NCI-H1417 treated with DMSO at 0.1 percent for 48 hours (cell line): ENCODE results near the gene PFN1.

Experiments
- DNase-seq: peaks from one replicate; lab custom pipeline; 2025; lab: John Stamatoyannopoulos, UW

The PFN1 gene

DNA sequence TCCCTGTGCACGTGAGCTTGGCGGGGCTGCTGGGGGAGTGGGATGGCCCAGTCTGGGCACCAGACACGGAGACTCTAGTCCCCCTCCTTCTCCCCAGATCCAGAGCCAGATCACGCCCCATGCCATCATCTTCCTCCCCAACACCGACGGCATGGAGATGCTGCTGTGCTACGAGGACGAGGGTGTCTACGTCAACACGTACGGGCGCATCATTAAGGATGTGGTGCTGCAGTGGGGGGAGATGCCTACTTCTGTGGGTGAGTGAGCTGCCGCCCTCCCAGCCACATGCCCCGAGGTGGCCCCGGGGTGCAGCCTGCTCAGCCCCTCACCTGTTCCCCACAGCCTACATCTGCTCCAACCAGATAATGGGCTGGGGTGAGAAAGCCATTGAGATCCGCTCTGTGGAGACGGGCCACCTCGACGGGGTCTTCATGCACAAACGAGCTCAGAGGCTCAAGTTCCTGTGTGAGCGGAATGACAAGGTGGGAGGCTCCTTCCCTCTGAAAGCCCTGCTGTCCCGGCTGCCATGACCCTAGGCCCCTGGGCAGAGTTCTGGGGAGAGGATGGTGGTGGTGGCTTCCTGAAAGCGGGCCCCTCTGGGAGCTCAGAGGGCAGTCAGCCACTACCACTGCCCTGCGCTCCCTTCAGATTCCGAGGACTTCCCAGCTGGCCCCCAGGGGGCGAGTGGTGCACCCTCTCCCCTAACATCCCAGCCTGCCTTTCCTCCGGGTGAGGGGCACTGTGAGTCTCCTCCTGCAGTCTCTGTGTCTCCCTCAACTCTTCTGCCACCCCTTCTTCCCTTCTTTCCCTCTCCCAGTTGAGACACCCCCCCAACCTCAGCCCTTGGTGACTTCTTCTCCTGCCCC, 51.8 kb downstream of the PFN1 start:
- no peak for DNase-seq

DNA sequence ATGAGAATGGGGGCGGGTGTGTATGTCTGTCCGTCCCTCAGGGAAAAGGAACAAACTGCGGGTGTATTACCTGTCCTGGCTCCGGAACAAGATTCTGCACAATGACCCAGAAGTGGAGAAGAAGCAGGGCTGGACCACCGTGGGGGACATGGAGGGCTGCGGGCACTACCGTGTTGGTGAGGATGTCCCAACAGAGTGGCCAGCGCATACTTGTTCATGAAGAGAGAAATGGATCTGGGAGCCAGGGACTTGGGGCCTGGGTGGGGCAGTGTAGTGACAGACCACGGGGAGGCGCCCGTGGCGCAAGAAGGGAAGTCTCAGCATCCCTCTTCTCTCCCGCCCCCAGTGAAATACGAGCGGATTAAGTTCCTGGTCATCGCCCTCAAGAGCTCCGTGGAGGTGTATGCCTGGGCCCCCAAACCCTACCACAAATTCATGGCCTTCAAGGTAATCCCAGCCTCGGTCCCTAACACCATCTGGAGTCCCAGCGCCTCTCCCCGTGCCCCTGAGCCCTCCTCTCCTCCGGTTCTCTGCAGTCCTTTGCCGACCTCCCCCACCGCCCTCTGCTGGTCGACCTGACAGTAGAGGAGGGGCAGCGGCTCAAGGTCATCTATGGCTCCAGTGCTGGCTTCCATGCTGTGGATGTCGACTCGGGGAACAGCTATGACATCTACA, 52.5 kb downstream of the PFN1 start:
- no peak for DNase-seq
